Peyer's patch (tissue), 4 donors: Measurements from ENCODE around the gene DPH7. TPM values are rescaled to one million over a fixed set of nuclear protein-coding genes. Genes with fewer than 3 reads are reported as not detected.

Experiments used
- DNase-seq, 3 donors: peaks; one replicate each; pipeline ENCODE4 v3.0.0-alpha.2; 2017 to 2019
- H3K27ac ChIP-seq, 4 donors: fragments of 200-600 bp; sonication (generic); one replicate each; pipeline ENCODE4 v1.5.1; 2016 to 2019
- H3K27me3 ChIP-seq, 2 donors: fragments of 200-600 bp; sonication (generic); one replicate each; pipeline ENCODE4 v1.5.1; 2019
- H3K36me3 ChIP-seq, 3 donors: fragments of 200-600 bp; sonication (generic); one replicate each; pipeline ENCODE4 v1.5.1; 2016 to 2019
- H3K4me1 ChIP-seq, 4 donors: fragments of 200-600 bp; sonication (generic); one replicate each; pipeline ENCODE4 v1.5.1; 2016 to 2019
- H3K4me3 ChIP-seq, 4 donors: fragments of 200-600 bp; sonication (generic); 1 replicate in 3 of 4; 2 replicates in 1 of 4; pipeline ENCODE4 v1.5.1; 2016 to 2019; ENCODE audit warnings: mild to moderate bottlenecking in 1 of 4
- H3K9me3 ChIP-seq, 4 donors: fragments of 200-600 bp; sonication (generic); one replicate each; pipeline ENCODE4 v1.5.1; 2016 to 2019; ENCODE audit warnings: mild to moderate bottlenecking in 1 of 4
- POLR2A ChIP-seq, 2 donors: fragments of 450-650 bp; IDR thresholded peaks; one replicate each; pipeline ENCODE4 v1.5.1; 2017; ENCODE audit warnings: antibody characterized with exemption in 2 of 2, mild to moderate bottlenecking in 2 of 2, moderate library complexity in 2 of 2
- total RNA-seq, 4 donors: library from RNA; depleted of rRNA; stranded (reverse); fragments of >200 nt; gene quantifications; one replicate each; pipeline ENCODE4 v1.1.0, GENCODE V29; 2016
- TF ChIP-seq, protein P1 (sequence below), 6 experiments: fragments of 450-650 bp in 4 of 6; fragments of 200-600 bp in 2 of 6; sonication (generic) in 1 of 6; IDR thresholded peaks; one replicate each; pipeline ENCODE4 v1.5.1; 2017 to 2019; ENCODE audit warnings: antibody characterized with exemption in 6 of 6, mild to moderate bottlenecking in 3 of 6, moderate library complexity in 1 of 6

DPH7 gene
- total RNA-seq, 4 donors from 2014 or later, result 21.9 to 52.5 (median 44.5) TPM

- Histone ChIP-seq H3K4me1 (peaks cover 13 to 58% (median 19%) of the 10 kb centered on the region in 4 donors), H3K27ac (peak overlapping the region in 3 of 4 donors; percentile 85 to 96 (median 94)), H3K4me3 (no peak overlapping the region), H3K27me3 (no peaks in the 10 kb centered on the region), H3K9me3 (no peaks in the 10 kb centered on the region), H3K36me3 (peaks cover 0 to 36% (median 0%) of the 10 kb centered on the region in 3 donors)
- DNase-seq, result no peak
- TF ChIP-seq POLR2A (IDR thresholded peaks at IDR 0.05), result no peak
- TF ChIP-seq, protein P1, sequence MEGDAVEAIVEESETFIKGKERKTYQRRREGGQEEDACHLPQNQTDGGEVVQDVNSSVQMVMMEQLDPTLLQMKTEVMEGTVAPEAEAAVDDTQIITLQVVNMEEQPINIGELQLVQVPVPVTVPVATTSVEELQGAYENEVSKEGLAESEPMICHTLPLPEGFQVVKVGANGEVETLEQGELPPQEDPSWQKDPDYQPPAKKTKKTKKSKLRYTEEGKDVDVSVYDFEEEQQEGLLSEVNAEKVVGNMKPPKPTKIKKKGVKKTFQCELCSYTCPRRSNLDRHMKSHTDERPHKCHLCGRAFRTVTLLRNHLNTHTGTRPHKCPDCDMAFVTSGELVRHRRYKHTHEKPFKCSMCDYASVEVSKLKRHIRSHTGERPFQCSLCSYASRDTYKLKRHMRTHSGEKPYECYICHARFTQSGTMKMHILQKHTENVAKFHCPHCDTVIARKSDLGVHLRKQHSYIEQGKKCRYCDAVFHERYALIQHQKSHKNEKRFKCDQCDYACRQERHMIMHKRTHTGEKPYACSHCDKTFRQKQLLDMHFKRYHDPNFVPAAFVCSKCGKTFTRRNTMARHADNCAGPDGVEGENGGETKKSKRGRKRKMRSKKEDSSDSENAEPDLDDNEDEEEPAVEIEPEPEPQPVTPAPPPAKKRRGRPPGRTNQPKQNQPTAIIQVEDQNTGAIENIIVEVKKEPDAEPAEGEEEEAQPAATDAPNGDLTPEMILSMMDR (IDR thresholded peaks at IDR 0.05), result no peak
These were observed 32.2 kb upstream of the DPH7 start for GRCh38 chr9:137610944-137611343.

GRCh38 chr9:137607141-137607857 lies 28.6 kb upstream of the DPH7 start:
- H3K9me3 ChIP-seq, result no peaks in the 10 kb centered on the region
- peaks cover 0 to 8% (median 0%) of the 10 kb centered on the region in 3 donors for H3K36me3 ChIP-seq
- peak overlapping the region; percentile 95 to 100 (median 98) for H3K4me3 ChIP-seq
- H3K27me3 ChIP-seq, result no peaks in the 10 kb centered on the region
- H3K27ac ChIP-seq, result peak overlapping the region in 3 of 4 donors; percentile 92 to 99 (median 99)
- no peak for TF ChIP-seq POLR2A (IDR thresholded peaks at IDR 0.05)
- TF ChIP-seq, protein P1 (IDR thresholded peaks at IDR 0.05), result no peak
- H3K4me1 ChIP-seq, result peaks cover 7 to 52% (median 24%) of the 10 kb centered on the region in 4 donors
- no peak for DNase-seq

GRCh38 chr9:137606734-137607138 lies 28.0 kb upstream of the DPH7 start:
- TF ChIP-seq POLR2A (IDR thresholded peaks at IDR 0.05), result no peak
- TF ChIP-seq, protein P1 (IDR thresholded peaks at IDR 0.05), result no peak
- Histone ChIP-seq H3K4me1 (peaks cover 7 to 47% (median 21%) of the 10 kb centered on the region in 4 donors), H3K36me3 (peaks cover 0 to 8% (median 0%) of the 10 kb centered on the region in 3 donors), H3K9me3 (no peaks in the 10 kb centered on the region), H3K4me3 (peak overlapping the region; percentile 95 to 100 (median 98)), H3K27me3 (no peaks in the 10 kb centered on the region), H3K27ac (peak overlapping the region; percentile 92 to 99 (median 96))
- DNase-seq, result peak in 1 of 3 donors; percentile 62

DNA sequence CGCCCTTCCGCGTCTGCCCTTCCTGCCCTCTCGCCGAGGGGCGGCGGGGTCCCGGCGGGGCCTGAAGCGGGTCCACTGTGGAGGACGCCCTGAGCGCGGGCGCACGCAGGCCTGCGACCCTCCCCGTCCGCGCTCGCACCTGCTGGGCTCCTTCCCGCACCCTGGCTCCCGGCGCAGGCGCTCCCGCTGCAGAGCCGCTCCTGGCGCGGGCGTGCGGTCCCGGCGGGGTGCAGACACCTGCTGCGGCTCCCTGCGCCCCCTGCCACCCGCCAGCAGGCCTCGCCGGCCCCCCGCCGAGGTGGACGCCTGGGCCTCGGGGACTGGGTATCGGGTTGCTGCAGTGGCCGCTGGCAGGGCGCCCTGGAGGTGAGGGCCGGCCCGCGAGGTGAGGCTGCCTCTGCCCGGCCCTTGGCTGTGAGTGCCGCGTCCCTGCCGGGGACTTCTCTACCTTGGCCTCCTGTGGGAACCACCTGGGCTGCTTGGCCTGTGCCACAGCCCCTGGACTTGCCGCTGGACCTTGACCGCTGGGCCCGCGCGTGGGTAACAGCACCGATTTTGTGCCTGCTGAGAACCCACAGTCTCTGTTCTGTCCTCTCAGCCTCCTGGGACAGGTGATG lies 27.4 kb upstream of the DPH7 start:
- Histone ChIP-seq H3K9me3 (no peaks in the 10 kb centered on the region), H3K27me3 (no peaks in the 10 kb centered on the region), H3K4me3 (peak overlapping the region; percentile 95 to 100 (median 98)), H3K27ac (peak overlapping the region; percentile 92 to 99 (median 96)), H3K4me1 (peaks cover 3 to 40% (median 18%) of the 10 kb centered on the region in 4 donors), H3K36me3 (peaks cover 0 to 8% (median 0%) of the 10 kb centered on the region in 3 donors)
- DNase-seq, result peak in 2 of 3 donors; percentile 65 to 74
- TF ChIP-seq, protein P1 (IDR thresholded peaks at IDR 0.05), result no peak
- TF ChIP-seq POLR2A (IDR thresholded peaks at IDR 0.05), result peak; percentile 25 to 37

DNA sequence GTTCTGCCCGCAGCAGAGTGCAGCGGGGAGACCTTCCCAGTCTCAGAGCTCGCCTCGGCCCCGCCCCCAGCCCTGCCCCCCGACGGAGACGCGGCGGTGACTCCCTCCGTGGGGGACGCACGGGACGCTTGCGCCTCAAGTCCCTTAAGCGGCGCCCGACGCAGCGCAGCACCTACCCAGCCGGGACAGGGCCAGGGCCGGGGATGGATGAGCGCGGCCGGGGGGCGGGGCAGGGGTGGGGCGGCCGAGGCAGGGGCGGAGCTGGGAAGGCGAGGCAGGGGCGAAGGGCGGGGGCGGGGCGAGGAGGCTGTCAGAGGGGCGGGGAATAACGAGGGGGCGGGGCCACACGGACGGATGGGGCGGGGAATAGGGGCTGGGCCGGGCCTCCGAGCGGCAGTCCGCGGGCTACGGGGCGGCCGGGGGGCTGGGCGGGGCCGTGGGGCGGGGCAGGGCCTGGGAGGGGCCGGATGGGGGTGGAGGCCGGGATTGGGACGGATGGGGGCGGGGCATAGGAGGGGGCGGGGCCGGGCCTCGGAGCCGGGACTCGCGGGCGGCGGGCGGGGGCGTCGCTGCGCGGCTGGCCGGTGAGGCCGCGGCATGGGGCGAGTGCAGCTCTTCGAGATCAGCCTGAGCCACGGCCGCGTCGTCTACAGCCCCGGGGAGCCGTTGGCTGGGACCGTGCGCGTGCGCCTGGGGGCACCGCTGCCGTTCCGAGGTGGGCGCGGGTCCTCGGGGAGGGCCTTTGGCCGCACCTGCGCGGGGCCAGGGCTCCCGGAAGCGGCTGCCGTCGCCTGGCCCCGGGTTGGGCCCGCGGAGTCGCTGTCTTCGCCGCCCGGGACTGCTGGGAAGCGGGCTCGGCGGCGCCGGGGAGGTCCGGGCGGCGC lies 26.6 kb upstream of the DPH7 start, which contains the start of gene ARRDC1:
ARRDC1 (plus strand) TSS at position 566 of the 884 bp plus-strand sequence; CDS start at position 598, 32 bp downstream.
- Histone ChIP-seq H3K27ac (peak within 1 kb of the TSS; percentile 92 to 99 (median 96)), H3K27me3 (no peaks in the 10 kb centered on the region), H3K4me1 (peaks cover 0 to 33% (median 18%) of the 10 kb centered on the region in 4 donors), H3K9me3 (no peaks in the 10 kb centered on the region), H3K36me3 (peaks cover 0 to 8% (median 0%) of the 10 kb centered on the region in 3 donors), H3K4me3 (peak within 1 kb of the TSS; percentile 95 to 100 (median 98))
- peak; percentile 89 to 92 for TF ChIP-seq POLR2A (IDR thresholded peaks at IDR 0.05)
- TF ChIP-seq, protein P1 (IDR thresholded peaks at IDR 0.05), result no peak
- DNase-seq, result peak; percentile 95 to 98 (median 98)
